Neural progenitor cell (in vitro differentiated cells): Measurements from ENCODE around the gene SAMD4A. TPM values are rescaled to one million over a fixed set of nuclear protein-coding genes. Genes with fewer than 3 reads are reported as not detected.

Experiments used
- DNase-seq: peaks from one replicate; pipeline ENCODE4 v3.0.0-alpha.2; 2016; ENCODE audit warnings: low spot score
- H2AFZ ChIP-seq: fragments of 200-600 bp; sonication (generic); replicated peaks from 2 replicates; pipeline ENCODE4 v1.6.1; 2016; ENCODE audit warnings: antibody characterized with exemption
- H3F3A ChIP-seq: fragments of 200-600 bp; sonication (generic); 2 replicates; pipeline ENCODE4 v1.6.1; 2016; ENCODE audit warnings: antibody characterized with exemption, low read depth
- H3K27ac ChIP-seq: fragments of 200-600 bp; sonication (generic); 2 replicates; pipeline ENCODE4 v1.5.1; 2016; ENCODE audit warnings: mild to moderate bottlenecking
- H3K27me3 ChIP-seq: fragments of 200-600 bp; sonication (generic); 2 replicates; pipeline ENCODE4 v1.6.1; 2016; ENCODE audit warnings: mild to moderate bottlenecking, moderate library complexity
- H3K36me3 ChIP-seq: fragments of 200-600 bp; sonication (generic); 2 replicates; pipeline ENCODE4 v1.5.1; 2016
- H3K4me1 ChIP-seq: fragments of 200-600 bp; sonication (generic); 2 replicates; pipeline ENCODE4 v1.6.1; 2016; ENCODE audit warnings: mixed run types
- H3K4me2 ChIP-seq: fragments of 200-600 bp; sonication (generic); 2 replicates; pipeline ENCODE4 v1.6.1; 2016
- H3K4me3 ChIP-seq: fragments of 200-600 bp; sonication (generic); 2 replicates; pipeline ENCODE4 v1.5.1; 2016
- H3K79me2 ChIP-seq: fragments of 200-600 bp; sonication (generic); 2 replicates; pipeline ENCODE4 v1.6.1; 2016; ENCODE audit warnings: low read depth
- H3K9ac ChIP-seq: fragments of 200-600 bp; sonication (generic); 2 replicates; pipeline ENCODE4 v1.6.1; 2016
- H3K9me3 ChIP-seq: fragments of 200-600 bp; sonication (generic); 2 replicates; pipeline ENCODE4 v1.5.1; 2016; ENCODE audit warnings: low read depth
- H4K20me1 ChIP-seq: fragments of 200-600 bp; sonication (generic); 2 replicates; pipeline ENCODE4 v1.6.1; 2016; ENCODE audit warnings: low read depth
- H3K27ac Mint-ChIP-seq: 3 replicates; pipeline ENCODE4 v1.8.0; 2021; ENCODE audit warnings: mixed read lengths
- H3K27me3 Mint-ChIP-seq: 2 replicates; pipeline ENCODE4 v1.8.0; 2022; ENCODE audit warnings: low read depth, mild to moderate bottlenecking, inconsistent platforms, moderate library complexity, mixed read lengths; ENCODE audit not compliant: insufficient read depth
- H3K36me3 Mint-ChIP-seq: 3 replicates; pipeline ENCODE4 v1.8.0; 2021; ENCODE audit warnings: mixed read lengths
- H3K4me1 Mint-ChIP-seq: 3 replicates; pipeline ENCODE4 v1.8.0; 2021; ENCODE audit warnings: mixed read lengths
- H3K4me3 Mint-ChIP-seq: 3 replicates; pipeline ENCODE4 v1.8.0; 2021; ENCODE audit warnings: mild to moderate bottlenecking, moderate library complexity, mixed read lengths
- H3K9me3 Mint-ChIP-seq: 3 replicates; pipeline ENCODE4 v1.8.0; 2020; ENCODE audit warnings: mixed read lengths
- CTCF ChIP-seq: fragments of 200-600 bp; sonication (generic); IDR thresholded peaks from 2 replicates; pipeline ENCODE4 v1.5.1; 2017; ENCODE audit warnings: antibody characterized with exemption, mild to moderate bottlenecking
- EZH2 ChIP-seq: fragments of 200-600 bp; sonication (generic); IDR thresholded peaks from 2 replicates; pipeline ENCODE4 v1.6.1; 2017; ENCODE audit warnings: antibody characterized with exemption, mild to moderate bottlenecking, moderate library complexity
- EZH2phosphoT487 ChIP-seq: fragments of 200-600 bp; sonication (generic); IDR thresholded peaks from 2 replicates; pipeline ENCODE4 v1.6.1; 2017; ENCODE audit warnings: antibody characterized with exemption
- total RNA-seq: library from RNA; depleted of rRNA; stranded (reverse); fragments of >200 nt; gene quantifications from 2 replicates; pipeline ENCODE4 v1.2.3, GENCODE V29; 2015; ENCODE audit warnings: low replicate concordance

Gene SAMD4A
- total RNA-seq, 1 donor from 2014 or later, result 4.3 TPM

GRCh38 chr14:54660604-54661111 lies 93.7 kb downstream of the SAMD4A start:
- Histone ChIP-seq H3K27me3 (no peaks in the 10 kb centered on the region), H3K27ac (no peak overlapping the region), H3K4me3 (no peak overlapping the region), H2AFZ (no peak overlapping the region), H3K4me2 (no peak overlapping the region), H3F3A (peaks cover 12% of the 10 kb centered on the region), H4K20me1 (peaks cover 12% of the 10 kb centered on the region), H3K36me3 (no peaks in the 10 kb centered on the region), H3K9me3 (no peaks in the 10 kb centered on the region), H3K4me1 (peaks cover 22% of the 10 kb centered on the region), H3K79me2 (no peaks in the 10 kb centered on the region), H3K9ac (no peak overlapping the region)
- peaks cover 5% of the 10 kb centered on the region for H3K27me3 Mint-ChIP-seq
- no peak overlapping the region for H3K27ac Mint-ChIP-seq
- peaks cover 3% of the 10 kb centered on the region for H3K36me3 Mint-ChIP-seq
- H3K9me3 Mint-ChIP-seq, result peaks cover 3% of the 10 kb centered on the region
- no peak overlapping the region for H3K4me3 Mint-ChIP-seq
- no peak for DNase-seq
- peaks cover 41% of the 10 kb centered on the region for H3K4me1 Mint-ChIP-seq
- no peak for TF ChIP-seq CTCF
- no peak for TF ChIP-seq EZH2phosphoT487
- TF ChIP-seq EZH2, result no peak

DNA sequence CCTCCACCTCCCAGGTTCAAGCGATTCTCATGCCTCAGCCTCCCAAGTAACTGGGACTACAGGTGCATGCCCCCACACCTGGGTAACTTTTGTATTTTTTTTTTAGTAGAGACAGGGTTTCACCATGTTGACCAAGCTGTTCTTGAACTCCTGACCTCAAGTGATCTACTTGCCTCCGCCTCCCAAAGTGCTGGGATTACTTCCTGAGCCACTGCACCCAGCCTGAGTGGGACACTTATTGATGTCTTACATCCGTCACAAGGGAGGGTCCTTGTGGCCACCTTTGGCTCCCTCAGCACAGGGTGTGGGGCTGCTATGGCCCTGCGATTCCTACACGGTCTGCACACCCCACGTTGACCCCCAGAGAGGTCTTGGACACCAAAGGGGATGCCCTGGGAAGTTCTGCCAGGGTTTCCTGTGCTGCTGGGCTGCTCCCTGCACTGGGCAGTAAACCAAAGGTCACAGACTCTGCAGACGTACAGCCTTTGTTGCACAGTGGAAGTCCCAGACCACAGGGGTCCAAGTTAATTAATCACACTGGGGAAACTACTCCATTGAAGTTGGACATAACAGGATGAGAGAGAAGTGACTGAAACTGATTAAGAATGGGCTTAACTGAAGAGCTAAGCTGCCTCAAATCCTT lies 95.7 kb downstream of the SAMD4A start:
- DNase-seq, result peak; percentile 74
- Mint-ChIP-seq H3K4me1 (peaks cover 42% of the 10 kb centered on the region), H3K27me3 (peaks cover 5% of the 10 kb centered on the region), H3K27ac (peak overlapping the region; percentile 29), H3K36me3 (peaks cover 3% of the 10 kb centered on the region), H3K9me3 (no peaks in the 10 kb centered on the region), H3K4me3 (no peak overlapping the region)
- TF ChIP-seq CTCF, result no peak
- TF ChIP-seq EZH2, result no peak
- no peak for TF ChIP-seq EZH2phosphoT487
- H2AFZ ChIP-seq, result no peak overlapping the region
- H3K36me3 ChIP-seq, result no peaks in the 10 kb centered on the region
- no peaks in the 10 kb centered on the region for H3K9me3 ChIP-seq
- H3F3A ChIP-seq, result peaks cover 12% of the 10 kb centered on the region
- H3K4me3 ChIP-seq, result no peak overlapping the region
- no peak overlapping the region for H3K27ac ChIP-seq
- peak overlapping the region; percentile 39 for H3K4me2 ChIP-seq
- H3K9ac ChIP-seq, result no peak overlapping the region
- no peaks in the 10 kb centered on the region for H3K79me2 ChIP-seq
- no peaks in the 10 kb centered on the region for H3K27me3 ChIP-seq
- peaks cover 12% of the 10 kb centered on the region for H4K20me1 ChIP-seq
- peaks cover 22% of the 10 kb centered on the region for H3K4me1 ChIP-seq

GRCh38 chr14:54664961-54665360 lies 98.0 kb downstream of the SAMD4A start:
- Histone ChIP-seq H3K9ac (no peak overlapping the region), H3K27me3 (no peaks in the 10 kb centered on the region), H3K27ac (no peak overlapping the region), H3K4me2 (no peak overlapping the region), H3F3A (peaks cover 12% of the 10 kb centered on the region), H3K4me1 (peaks cover 22% of the 10 kb centered on the region), H2AFZ (no peak overlapping the region), H3K79me2 (no peaks in the 10 kb centered on the region), H3K36me3 (no peaks in the 10 kb centered on the region), H4K20me1 (peaks cover 12% of the 10 kb centered on the region), H3K4me3 (no peak overlapping the region), H3K9me3 (no peaks in the 10 kb centered on the region)
- TF ChIP-seq EZH2, result no peak
- no peak for TF ChIP-seq CTCF
- no peak for TF ChIP-seq EZH2phosphoT487
- Mint-ChIP-seq H3K4me1 (peaks cover 54% of the 10 kb centered on the region), H3K27ac (no peak overlapping the region), H3K4me3 (no peak overlapping the region), H3K9me3 (no peaks in the 10 kb centered on the region), H3K36me3 (peaks cover 4% of the 10 kb centered on the region), H3K27me3 (peaks cover 5% of the 10 kb centered on the region)
- DNase-seq, result no peak
